Stimulated activated CD8-positive, alpha-beta memory T cell treated with anti-CD3 and anti-CD28 coated beads, Interleukin-15, amount 100 ng/mL, for 1 hour (primary cell): Measurements from ENCODE around the gene CABP2.
"Not testable (repeated sequence)": the region's sequence is repeated elsewhere in the genome, so short reads cannot be mapped to it uniquely, and the experiment has no call there.

ENCODE experiments used
- DNase-seq: peaks from one replicate; pipeline ENCODE4 v3.0.0-alpha.2; 2020; ENCODE audit warnings: low read depth

Gene CABP2

GRCh38 chr11:67538823-67539505, 15.7 kb upstream of the CABP2 start:
- no peak for DNase-seq

- DNase-seq, result no peak
Observed at GRCh38 chr11:67538306-67538705, 15.1 kb upstream of the CABP2 start.

GRCh38 chr11:67535561-67535960, 12.3 kb upstream of the CABP2 start:
- no peak for DNase-seq

- no peak for DNase-seq
Observed at GRCh38 chr11:67534070-67534679, 10.9 kb upstream of the CABP2 start.

GRCh38 chr11:67532889-67533288, 9.6 kb upstream of the CABP2 start:
- no peak for DNase-seq

GRCh38 chr11:67530282-67530592, 7.0 kb upstream of the CABP2 start:
- no peak for DNase-seq

GRCh38 chr11:67528376-67528775, 5.1 kb upstream of the CABP2 start:
- DNase-seq, result no peak

- no peak for DNase-seq
Observed at GRCh38 chr11:67525275-67525976, 2.2 kb upstream of the CABP2 start.

- DNase-seq, result no peak
Observed at GRCh38 chr11:67524480-67524808, 1.2 kb upstream of the CABP2 start.

- DNase-seq, result no peak
Observed at GRCh38 chr11:67523556-67524479, 572 bp upstream of the CABP2 start.

GRCh38 chr11:67522338-67522737, 908 bp downstream of the CABP2 start:
- DNase-seq, result no peak

GRCh38 chr11:67521924-67522323, 1.3 kb downstream of the CABP2 start:
- DNase-seq, result no peak

- DNase-seq, result no peak
Observed at GRCh38 chr11:67520856-67521824, 2.1 kb downstream of the CABP2 start.

- no peak for DNase-seq
Observed at GRCh38 chr11:67519726-67520125, 3.5 kb downstream of the CABP2 start.

GRCh38 chr11:67517784-67518552, 5.3 kb downstream of the CABP2 start:
- no peak for DNase-seq

GRCh38 chr11:67516806-67517205, 6.4 kb downstream of the CABP2 start:
- DNase-seq, result no peak

- no peak for DNase-seq
Observed at GRCh38 chr11:67514116-67514515, 9.1 kb downstream of the CABP2 start.

- DNase-seq, result not testable (repeated sequence)
Observed at GRCh38 chr11:67511558-67511957, 11.7 kb downstream of the CABP2 start.

GRCh38 chr11:67510023-67510345, 13.3 kb downstream of the CABP2 start:
- DNase-seq, result no peak

GRCh38 chr11:67508486-67509121, 14.6 kb downstream of the CABP2 start:
- peak; percentile 97 for DNase-seq
